AG10803 (cell line): Measurements from ENCODE around the gene GLIS2.

Experiments used
- DNase-seq: peaks from one replicate; pipeline ENCODE4 v3.0.0; 2010; ENCODE audit warnings: low read depth
- H3K4me3 ChIP-seq: 2 replicates; pipeline ENCODE4 v1.5.1; 2011; ENCODE audit warnings: mild to moderate bottlenecking, low read length, control low read depth
- TF ChIP-seq, protein P1 (sequence below): conservative IDR thresholded peaks from 2 replicates; pipeline ENCODE4 v1.5.1; 2011; ENCODE audit warnings: mild to moderate bottlenecking, low read length, control low read depth, inconsistent platforms

The GLIS2 gene

GRCh38 chr16:4273858-4274311 is 42.0 kb upstream of the GLIS2 start:
- H3K4me3 ChIP-seq: peak overlapping the region; percentile 92
- peak; percentile 40 for DNase-seq
- TF ChIP-seq, protein P1, sequence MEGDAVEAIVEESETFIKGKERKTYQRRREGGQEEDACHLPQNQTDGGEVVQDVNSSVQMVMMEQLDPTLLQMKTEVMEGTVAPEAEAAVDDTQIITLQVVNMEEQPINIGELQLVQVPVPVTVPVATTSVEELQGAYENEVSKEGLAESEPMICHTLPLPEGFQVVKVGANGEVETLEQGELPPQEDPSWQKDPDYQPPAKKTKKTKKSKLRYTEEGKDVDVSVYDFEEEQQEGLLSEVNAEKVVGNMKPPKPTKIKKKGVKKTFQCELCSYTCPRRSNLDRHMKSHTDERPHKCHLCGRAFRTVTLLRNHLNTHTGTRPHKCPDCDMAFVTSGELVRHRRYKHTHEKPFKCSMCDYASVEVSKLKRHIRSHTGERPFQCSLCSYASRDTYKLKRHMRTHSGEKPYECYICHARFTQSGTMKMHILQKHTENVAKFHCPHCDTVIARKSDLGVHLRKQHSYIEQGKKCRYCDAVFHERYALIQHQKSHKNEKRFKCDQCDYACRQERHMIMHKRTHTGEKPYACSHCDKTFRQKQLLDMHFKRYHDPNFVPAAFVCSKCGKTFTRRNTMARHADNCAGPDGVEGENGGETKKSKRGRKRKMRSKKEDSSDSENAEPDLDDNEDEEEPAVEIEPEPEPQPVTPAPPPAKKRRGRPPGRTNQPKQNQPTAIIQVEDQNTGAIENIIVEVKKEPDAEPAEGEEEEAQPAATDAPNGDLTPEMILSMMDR: peak; percentile 41

DNA sequence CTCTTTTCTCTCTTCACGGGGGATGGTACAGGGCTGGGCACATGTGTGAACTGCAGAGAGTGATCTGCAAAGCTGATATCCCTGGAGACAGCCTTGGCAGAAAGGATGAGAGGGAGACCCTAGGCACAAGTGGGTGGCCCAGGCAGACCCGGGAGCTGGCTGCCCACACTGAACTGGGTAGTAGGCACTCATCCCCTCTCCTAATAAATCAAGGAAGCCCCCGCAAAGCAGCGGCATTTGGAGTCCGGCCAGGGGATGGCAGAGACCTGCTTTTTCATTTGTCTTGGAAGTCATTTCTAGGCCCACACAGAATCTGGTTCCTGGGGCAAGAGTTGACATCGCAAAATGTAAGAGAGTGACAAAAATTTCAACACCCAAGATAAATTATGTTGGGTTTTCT is 40.0 kb upstream of the GLIS2 start:
- TF ChIP-seq, protein P1: no peak
- no peak overlapping the region for H3K4me3 ChIP-seq
- DNase-seq: no peak

GRCh38 chr16:4277987-4278513 is 37.8 kb upstream of the GLIS2 start:
- TF ChIP-seq, protein P1: no peak
- no peak for DNase-seq
- H3K4me3 ChIP-seq: no peak overlapping the region

DNA sequence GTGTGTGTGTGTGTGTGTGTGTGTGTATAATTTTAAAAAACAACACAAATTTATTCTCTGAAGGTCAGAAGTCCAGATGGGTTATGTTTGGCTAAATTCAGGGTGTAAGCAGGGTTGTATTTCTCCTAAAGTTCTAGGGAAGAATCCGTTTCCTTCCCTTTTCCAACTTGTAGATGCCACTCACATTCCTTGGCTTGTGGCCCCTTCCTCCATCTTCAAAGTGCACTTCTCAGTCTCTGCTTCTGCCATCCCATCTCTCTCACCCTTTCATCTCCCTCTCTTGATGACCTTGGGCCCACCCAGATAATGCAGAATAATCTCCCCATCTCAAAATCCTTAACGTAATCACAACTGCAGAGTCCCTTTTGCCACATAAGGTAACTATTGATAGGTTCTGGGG is 35.2 kb upstream of the GLIS2 start:
- no peak overlapping the region for H3K4me3 ChIP-seq
- TF ChIP-seq, protein P1: no peak
- no peak for DNase-seq

- TF ChIP-seq, protein P1: no peak
- DNase-seq: no peak
- H3K4me3 ChIP-seq: no peak overlapping the region
Measured at GRCh38 chr16:4283441-4283840, 32.4 kb upstream of the GLIS2 start.

DNA sequence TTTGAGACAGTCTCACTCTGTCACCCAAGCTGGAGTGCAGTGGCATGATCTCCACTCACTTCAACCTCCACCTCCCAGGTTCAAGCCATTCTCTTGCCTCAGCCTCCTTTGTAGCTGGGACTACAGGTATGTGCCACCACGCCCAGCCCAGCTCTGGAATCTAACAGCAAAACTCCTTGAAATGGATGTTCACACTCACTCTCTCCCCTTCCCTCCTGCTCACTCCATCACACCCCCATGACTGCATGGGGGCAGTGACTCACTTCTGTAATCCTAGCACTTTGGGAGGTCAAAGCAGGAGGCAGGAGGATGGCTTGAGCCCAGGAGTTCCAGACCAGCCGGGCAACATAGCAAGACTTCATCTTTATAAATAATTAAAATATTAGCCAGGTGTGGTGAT is 31.9 kb upstream of the GLIS2 start:
- no peak overlapping the region for H3K4me3 ChIP-seq
- TF ChIP-seq, protein P1: no peak
- DNase-seq: no peak

DNA sequence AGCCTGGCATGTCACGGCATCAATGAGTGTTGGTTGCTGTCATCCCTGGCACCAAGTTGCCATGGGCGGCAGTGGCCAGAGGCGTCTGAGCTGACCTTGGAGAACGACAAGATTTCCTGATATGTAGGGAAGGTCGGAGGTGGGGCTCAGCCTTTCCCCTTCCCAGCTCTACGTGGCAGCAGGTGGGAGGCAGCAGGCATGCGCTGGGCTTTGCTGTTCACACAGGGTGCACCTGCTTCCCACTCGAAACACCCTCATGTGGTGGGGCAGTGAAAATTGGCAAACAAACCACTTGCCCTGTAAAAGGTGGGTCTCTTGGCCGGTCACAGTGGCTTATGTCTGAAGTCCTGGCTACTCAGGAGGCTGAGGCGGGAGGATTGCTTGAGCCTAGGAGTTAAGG is 30.7 kb upstream of the GLIS2 start:
- DNase-seq: no peak
- no peak overlapping the region for H3K4me3 ChIP-seq
- TF ChIP-seq, protein P1: no peak
